SK-N-MC (cell line): Measurements from ENCODE around the gene DCST2.

Source experiments
- DNase-seq: peaks from one replicate; pipeline ENCODE4 v3.0.0-alpha.2; 2011; ENCODE audit warnings: low read depth, low spot score
- H3K27ac ChIP-seq: fragments of 200-600 bp; sonication (generic); 2 replicates; pipeline ENCODE4 v1.5.1; 2016; ENCODE audit warnings: mixed run types
- H3K36me3 ChIP-seq: fragments of 200-600 bp; sonication (generic); 2 replicates; pipeline ENCODE4 v1.6.1; 2017; ENCODE audit warnings: antibody characterized with exemption, low read length, mixed read lengths; ENCODE audit not compliant: insufficient read depth
- H3K4me3 ChIP-seq: fragments of 200-600 bp; sonication (generic); 2 replicates; pipeline ENCODE4 v1.5.1; 2016
- H3K9ac ChIP-seq: fragments of 200-600 bp; sonication (generic); 2 replicates; pipeline ENCODE4 v1.8.0; 2017; ENCODE audit warnings: mixed run types, mixed read lengths; ENCODE audit not compliant: insufficient read length
- H3K9me3 ChIP-seq: fragments of 200-600 bp; sonication (generic); 2 replicates; pipeline ENCODE4 v1.6.1; 2017; ENCODE audit warnings: low read depth, mild to moderate bottlenecking, antibody characterized with exemption, low read length, moderate library complexity, mixed read lengths
- EZH2 ChIP-seq: fragments of 200-600 bp; sonication (generic); IDR thresholded peaks from one replicate; pipeline ENCODE4 v1.6.1; 2017; ENCODE audit warnings: antibody characterized with exemption
- FOXP2 ChIP-seq: optimal IDR thresholded peaks from 2 replicates; pipeline ENCODE3; 2011; ENCODE audit warnings: mild to moderate bottlenecking, moderate library complexity; ENCODE audit not compliant: insufficient read depth; ENCODE audit errors: extremely low read length, control extremely low read depth
- POLR2AphosphoS5 ChIP-seq: IDR thresholded peaks from 2 replicates; pipeline ENCODE4 v1.6.1; 2012; ENCODE audit warnings: mild to moderate bottlenecking, low read depth, low read length, borderline replicate concordance

The DCST2 gene

GRCh38 chr1:155012026-155012546 is 21.5 kb downstream of the DCST2 start:
- TF ChIP-seq POLR2AphosphoS5: 0 out of 2 replicates have a peak, but pooled peaks have one; percentile 12
- no peak for TF ChIP-seq EZH2
- Histone ChIP-seq H3K9ac (no peak overlapping the region), H3K27ac (peak overlapping the region; percentile 54), H3K9me3 (no peaks in the 10 kb centered on the region), H3K4me3 (no peak overlapping the region), H3K36me3 (peaks cover 10% of the 10 kb centered on the region; the same call in 1 of the 2 replicates)
- DNase-seq: no peak

DNA sequence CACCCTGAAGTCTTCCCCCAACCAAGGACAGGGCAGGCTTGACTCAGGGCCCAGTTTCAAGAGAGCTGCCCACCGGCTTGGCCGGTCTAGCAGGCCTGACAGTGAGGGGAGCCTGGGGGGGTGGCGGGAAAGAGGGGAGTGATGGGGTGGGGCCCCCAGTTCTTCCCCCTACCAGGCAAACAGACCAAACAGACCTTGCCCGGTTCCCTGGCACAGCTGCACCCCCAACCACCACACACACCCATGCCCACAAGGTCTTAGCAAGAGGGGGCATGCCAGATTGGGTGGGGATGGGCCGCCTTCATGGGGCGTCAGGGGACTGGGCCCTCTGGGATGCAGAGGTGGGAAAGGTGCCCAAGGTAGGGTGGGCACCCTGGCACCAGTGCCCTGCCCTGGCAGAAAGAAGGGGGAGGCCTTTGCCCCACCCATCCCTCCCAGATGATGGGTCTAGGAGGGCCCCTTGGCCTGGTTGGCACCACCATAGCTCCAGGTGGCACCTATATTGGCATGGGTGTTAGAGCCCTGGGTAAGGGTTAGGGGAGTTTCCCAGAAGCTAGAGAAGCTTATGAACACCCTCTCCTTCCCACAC is 22.1 kb downstream of the DCST2 start:
- no peak overlapping the region for H3K9ac ChIP-seq
- DNase-seq: no peak
- H3K36me3 ChIP-seq: peaks cover 7% of the 10 kb centered on the region; the same call in 1 of the 2 replicates
- H3K27ac ChIP-seq: no peak overlapping the region
- no peak for TF ChIP-seq POLR2AphosphoS5
- no peak for TF ChIP-seq FOXP2
- TF ChIP-seq EZH2: no peak
- no peak overlapping the region for H3K4me3 ChIP-seq
- H3K9me3 ChIP-seq: no peaks in the 10 kb centered on the region

GRCh38 chr1:155011004-155011416 is 22.6 kb downstream of the DCST2 start:
- no peak for DNase-seq
- Histone ChIP-seq H3K4me3 (no peak overlapping the region), H3K9me3 (no peaks in the 10 kb centered on the region), H3K27ac (no peak overlapping the region), H3K36me3 (peaks cover 2% of the 10 kb centered on the region; the same call in 1 of the 2 replicates), H3K9ac (no peak overlapping the region)
- TF ChIP-seq FOXP2: no peak
- no peak for TF ChIP-seq EZH2
- TF ChIP-seq POLR2AphosphoS5: no peak

DNA sequence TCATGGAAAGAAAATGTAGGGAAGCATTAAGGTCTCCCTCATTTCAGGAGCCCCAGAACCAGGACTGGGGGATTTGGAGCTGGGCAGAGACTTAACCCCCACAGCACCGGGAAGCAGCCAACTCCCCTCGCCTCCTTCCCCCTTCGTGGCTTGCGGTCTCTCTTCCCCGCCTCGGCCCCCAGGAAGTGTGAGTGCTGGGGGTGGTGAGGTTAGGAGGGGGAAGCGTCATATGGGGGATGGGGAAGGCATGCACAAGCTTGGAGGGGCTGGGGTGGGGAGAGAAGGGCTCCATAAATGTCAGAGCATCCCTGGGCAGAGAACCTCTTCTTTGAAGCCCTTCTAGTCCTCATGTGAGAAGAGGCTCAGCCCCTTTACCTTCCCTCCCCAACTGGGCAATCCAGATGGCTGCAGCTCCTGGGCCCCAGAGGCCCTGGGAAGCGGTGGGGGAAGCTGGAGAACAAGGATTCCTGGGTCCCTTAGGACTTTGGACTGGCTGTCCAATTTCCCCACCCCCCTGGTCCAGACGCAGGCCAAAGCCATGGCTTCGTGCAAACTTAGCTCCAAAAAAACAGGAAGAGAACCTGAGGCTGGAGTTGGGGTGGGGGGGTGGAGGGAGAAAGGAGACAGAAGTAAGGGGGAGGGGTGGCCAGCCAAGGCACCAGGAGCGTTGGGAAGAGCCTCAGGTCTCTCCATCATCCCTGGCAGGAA is 23.2 kb downstream of the DCST2 start:
- no peak overlapping the region for H3K9ac ChIP-seq
- DNase-seq: no peak
- no peaks in the 10 kb centered on the region for H3K9me3 ChIP-seq
- no peak overlapping the region for H3K4me3 ChIP-seq
- peak overlapping the region; percentile 9; the same call in 1 of the 2 replicates for H3K27ac ChIP-seq
- TF ChIP-seq POLR2AphosphoS5 (no peak), EZH2 (no peak), FOXP2 (no peak)
- H3K36me3 ChIP-seq: no peaks in the 10 kb centered on the region; the same call in 1 of the 2 replicates

- Histone ChIP-seq H3K4me3 (no peak overlapping the region), H3K9ac (no peak overlapping the region), H3K27ac (no peak overlapping the region), H3K9me3 (no peaks in the 10 kb centered on the region), H3K36me3 (no peaks in the 10 kb centered on the region; the same call in 1 of the 2 replicates)
- DNase-seq: no peak
- TF ChIP-seq EZH2 (no peak), POLR2AphosphoS5 (no peak), FOXP2 (no peak)
These were observed 23.8 kb downstream of the DCST2 start for GRCh38 chr1:155009742-155010141.

DNA sequence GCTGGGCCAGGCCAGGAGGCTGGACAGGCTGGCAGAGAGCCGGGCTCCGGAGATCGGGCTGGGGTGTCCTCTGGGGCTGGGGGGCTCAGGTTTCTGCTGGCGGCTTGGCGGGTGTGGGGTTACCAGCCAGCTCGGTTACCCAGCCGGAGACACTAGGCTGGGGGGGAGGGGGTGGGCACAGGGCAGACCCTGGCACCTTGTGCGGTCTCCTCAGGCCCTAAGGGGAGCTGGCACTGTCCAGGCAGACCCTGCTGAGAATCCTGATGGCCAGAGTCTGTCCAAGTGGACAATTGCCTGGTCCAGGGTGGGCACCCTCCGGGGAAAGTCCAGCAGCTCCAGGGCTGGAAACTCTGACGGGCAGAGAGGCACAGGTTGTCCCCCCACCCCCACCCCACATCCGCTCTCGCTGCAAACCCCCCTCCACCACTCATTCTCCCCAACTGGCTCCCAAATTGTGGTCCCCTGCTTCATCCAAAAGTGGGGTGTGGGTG is 24.3 kb downstream of the DCST2 start:
- Histone ChIP-seq H3K4me3 (no peak overlapping the region), H3K9me3 (no peaks in the 10 kb centered on the region), H3K36me3 (no peaks in the 10 kb centered on the region; the same call in 1 of the 2 replicates), H3K9ac (no peak overlapping the region), H3K27ac (no peak overlapping the region)
- DNase-seq: no peak
- TF ChIP-seq FOXP2 (no peak), POLR2AphosphoS5 (no peak), EZH2 (no peak)

DNA sequence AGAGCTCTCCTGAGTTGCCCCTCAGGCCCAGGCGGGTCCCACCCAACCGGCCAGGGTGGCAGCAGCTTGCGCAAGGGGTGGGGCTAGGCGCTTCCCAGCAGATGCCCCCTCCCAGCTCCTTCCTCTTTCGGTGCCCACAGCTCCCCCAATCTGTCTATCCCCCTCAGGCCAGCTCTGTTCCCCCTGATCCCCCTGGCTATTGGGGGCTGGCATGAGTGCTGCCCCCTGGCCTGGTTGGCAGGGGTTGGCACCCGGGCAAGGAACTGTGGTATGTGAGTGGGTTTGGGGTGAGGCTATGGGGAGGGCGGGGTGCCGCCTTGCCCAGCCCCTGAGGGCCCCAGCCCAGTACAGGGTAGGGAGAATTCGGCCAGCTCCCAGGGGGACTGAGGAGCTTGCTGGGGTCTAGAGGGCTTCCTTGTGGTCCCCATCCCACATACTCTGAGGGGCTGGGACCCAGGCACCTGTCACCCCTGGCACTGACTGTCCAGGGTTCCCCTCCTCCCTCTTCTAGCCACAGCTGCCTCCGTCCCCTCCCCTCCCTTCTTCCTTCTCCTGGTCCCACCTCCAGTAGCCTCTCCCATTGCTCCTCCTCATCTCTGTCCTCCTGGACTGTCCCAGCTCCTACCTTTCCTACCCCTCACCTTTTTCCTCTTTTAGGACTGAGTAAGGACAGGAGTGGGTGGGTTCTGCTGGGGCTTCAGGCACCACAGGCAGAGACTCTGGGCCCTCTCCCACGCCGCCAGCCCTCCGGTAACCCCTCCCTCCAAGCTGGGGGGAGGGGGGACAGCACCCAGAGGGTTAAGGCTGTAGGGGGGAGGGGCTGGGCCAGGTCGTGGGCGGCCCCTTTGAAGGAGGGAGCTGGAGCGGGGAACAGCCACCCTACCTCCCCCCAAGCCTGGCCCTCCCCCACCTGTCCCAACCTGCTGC is 25.3 kb downstream of the DCST2 start:
- no peak overlapping the region for H3K27ac ChIP-seq
- H3K36me3 ChIP-seq: no peaks in the 10 kb centered on the region
- H3K9me3 ChIP-seq: no peaks in the 10 kb centered on the region
- no peak overlapping the region for H3K4me3 ChIP-seq
- no peak for DNase-seq
- TF ChIP-seq FOXP2: no peak
- no peak for TF ChIP-seq POLR2AphosphoS5
- no peak for TF ChIP-seq EZH2
- no peak overlapping the region for H3K9ac ChIP-seq
